Fibroblast of the aortic adventitia (primary cell): ENCODE measurements around the gene NHSL2. TPM values are rescaled to one million over a fixed set of nuclear protein-coding genes. Genes with fewer than 3 reads are reported as not detected.
"Not testable (repeated sequence)": the region's sequence is repeated elsewhere in the genome, so short reads cannot be mapped to it uniquely, and the experiment has no call there.

ENCODE experiments used
- DNase-seq: peaks from one replicate; pipeline ENCODE4 v3.0.0-alpha.2; 2010; ENCODE audit warnings: low read depth
- H3K4me3 ChIP-seq: 2 replicates; pipeline ENCODE4 v1.5.1; 2011; ENCODE audit warnings: low read depth, mild to moderate bottlenecking, control low read depth, low read length, moderate library complexity
- CTCF ChIP-seq: IDR thresholded peaks from 2 replicates; pipeline ENCODE4 v1.5.1; 2011; ENCODE audit warnings: mild to moderate bottlenecking, low read length, control low read depth, inconsistent platforms; ENCODE audit not compliant: insufficient read depth
- total RNA-seq: library from RNA; depleted of rRNA; stranded (reverse); fragments of >200 nt; gene quantifications from 2 replicates; pipeline ENCODE4 v1.2.3, GENCODE V29; 2012; ENCODE audit warnings: low replicate concordance

Gene NHSL2
- total RNA-seq, 1 donor, result 6.8 TPM

- no peak for TF ChIP-seq CTCF
- no peak overlapping the region for H3K4me3 ChIP-seq
- peak; percentile 14 for DNase-seq
Observed at GRCh38 chrX:72052415-72053090, 141.9 kb downstream of the NHSL2 start.

- no peak for TF ChIP-seq CTCF
- no peak for DNase-seq
- no peak overlapping the region for H3K4me3 ChIP-seq
Observed at GRCh38 chrX:72053508-72053907, 142.9 kb downstream of the NHSL2 start.

DNA sequence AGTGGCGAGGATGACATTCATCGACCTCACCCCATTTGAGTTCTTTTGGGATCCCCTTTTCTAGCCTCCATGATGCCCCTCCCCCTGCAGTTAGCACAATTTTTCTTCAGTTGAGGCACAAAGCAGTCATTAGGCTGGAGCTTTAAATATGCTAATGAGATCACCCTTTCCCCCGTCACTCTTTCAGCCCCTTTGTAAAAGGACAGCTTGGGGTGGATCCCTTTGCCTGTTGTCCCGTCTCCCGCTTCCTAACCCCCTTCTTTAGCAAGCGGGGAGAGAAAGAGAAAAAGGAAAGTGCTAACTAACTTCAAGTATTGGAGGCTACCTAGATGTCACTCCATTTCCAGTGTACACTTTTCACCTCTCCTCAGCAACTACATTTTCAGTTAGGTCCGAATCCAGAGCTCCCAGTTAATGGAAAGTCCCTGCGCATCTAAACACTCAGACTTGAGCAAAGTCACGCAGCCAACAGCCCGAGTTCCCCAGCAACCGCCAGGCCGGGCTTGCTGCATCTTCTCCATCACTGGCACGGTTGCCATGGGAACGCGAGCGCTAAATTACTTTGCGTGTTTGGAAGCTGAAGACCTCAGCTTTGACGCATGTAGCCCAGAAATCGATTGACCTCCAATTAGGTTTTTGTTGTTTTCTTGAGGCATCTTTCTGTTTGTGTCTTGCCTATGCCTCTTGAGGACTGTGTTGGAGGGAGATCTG lies 144.3 kb downstream of the NHSL2 start:
- H3K4me3 ChIP-seq, result no peak overlapping the region
- no peak for DNase-seq
- no peak for TF ChIP-seq CTCF

DNA sequence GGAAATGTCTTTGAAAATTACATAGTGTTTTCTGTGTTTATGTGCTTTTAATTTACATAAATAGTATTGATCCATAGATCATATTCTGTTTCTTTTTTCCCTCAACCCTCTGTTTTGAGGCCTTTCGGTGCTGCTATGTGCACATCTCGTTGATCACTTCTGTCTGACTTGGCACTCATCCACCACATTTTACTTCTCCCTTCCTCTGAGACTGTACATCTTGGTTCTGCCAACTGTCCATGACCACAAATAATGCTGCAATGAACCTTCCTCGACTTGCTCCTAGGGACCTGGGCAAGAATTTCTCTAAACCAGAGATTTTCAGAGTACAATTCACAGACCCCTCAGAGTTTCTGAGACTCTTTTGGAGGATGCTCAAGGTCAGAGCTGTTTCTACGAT lies 146.7 kb downstream of the NHSL2 start:
- DNase-seq, result no peak
- no peak overlapping the region for H3K4me3 ChIP-seq
- no peak for TF ChIP-seq CTCF

- no peak for TF ChIP-seq CTCF
- H3K4me3 ChIP-seq, result no peak overlapping the region
- no peak for DNase-seq
Observed at GRCh38 chrX:72057849-72058248, 147.2 kb downstream of the NHSL2 start.

- H3K4me3 ChIP-seq, DNase-seq: not testable (repeated sequence)
Observed at GRCh38 chrX:72058346-72058745, 147.7 kb downstream of the NHSL2 start.

- no peak for TF ChIP-seq CTCF
- no peak for DNase-seq
- no peak overlapping the region for H3K4me3 ChIP-seq
Observed at GRCh38 chrX:72060196-72060920, 149.7 kb downstream of the NHSL2 start.
